Kidney (tissue), 14 donors: Measurements from ENCODE around the gene CES4A. TPM values are rescaled to one million over a fixed set of nuclear protein-coding genes. Genes with fewer than 3 reads are reported as not detected.
A peak's percentile ranks its signal among the peaks of the same experiment; 100 is the strongest.
"Not testable (repeated sequence)": the region's sequence is repeated elsewhere in the genome, so short reads cannot be mapped to it uniquely, and the experiment has no call there.

Experiments
- DNase-seq, 5 donors: peaks; one replicate each; pipeline ENCODE4 v3.0.0-alpha.2; 2013 to 2020
- FAIRE-seq: peaks from 2 replicates; lab custom pipeline; 2012; peaks lifted over from hg19 to GRCh38; lab: Jason Lieb, UNC
- H3K27ac ChIP-seq, 2 donors: one replicate each; pipeline ENCODE4 v1.7.0; 2013; ENCODE audit warnings: low read depth in 2 of 2, low read length in 2 of 2, inconsistent platforms in 1 of 2
- H3K27me3 ChIP-seq: one replicate; pipeline ENCODE4 v1.7.1; 2013; ENCODE audit warnings: low read length, inconsistent platforms; ENCODE audit not compliant: control insufficient read depth, insufficient read depth
- H3K36me3 ChIP-seq, 3 donors: one replicate each; pipeline versions ENCODE4 v1.7.0 to v1.7.1; 2013; ENCODE audit warnings: low read length in 3 of 3, control low read depth in 1 of 3, inconsistent platforms in 1 of 3; ENCODE audit not compliant: insufficient read depth in 3 of 3, control insufficient read depth in 2 of 3
- H3K4me1 ChIP-seq, 3 donors: one replicate each; pipeline versions ENCODE4 v1.7.0 to v1.7.1; 2013; ENCODE audit warnings: low read length in 3 of 3, inconsistent platforms in 1 of 3, low read depth in 1 of 3; ENCODE audit not compliant: control insufficient read depth in 2 of 3, insufficient read depth in 2 of 3
- H3K4me3 ChIP-seq, 3 donors: one replicate each; pipeline versions ENCODE4 v1.7.0 to v1.8.1; 2013; ENCODE audit warnings: low read length in 3 of 3, control low read depth in 1 of 3, inconsistent platforms in 1 of 3
- H3K9ac ChIP-seq, 3 donors: one replicate each; pipeline versions ENCODE4 v1.7.0 to v1.7.1; 2013; ENCODE audit warnings: low read length in 3 of 3, control low read depth in 1 of 3, inconsistent platforms in 1 of 3
- H3K9me3 ChIP-seq, 3 donors: one replicate each; pipeline versions ENCODE4 v1.7.0 to v1.7.1; 2013; ENCODE audit warnings: low read length in 3 of 3, control low read depth in 1 of 3, inconsistent platforms in 1 of 3; ENCODE audit not compliant: control insufficient read depth in 2 of 3, insufficient read depth in 1 of 3
- CTCF ChIP-seq: IDR thresholded peaks from 3 replicates; pipeline ENCODE4 v1.5.1; 2012; ENCODE audit warnings: mild to moderate bottlenecking, moderate library complexity, borderline replicate concordance; ENCODE audit not compliant: insufficient read depth; ENCODE audit errors: extremely low read depth
- intact Hi-C: fragments of 100-400 bp; cut with DNase I; formaldehyde crosslinking; loops from one replicate; pipeline ENCODE4 v1.11.1; 2022
- polyA plus RNA-seq: library from polyadenylated mRNA; stranded (reverse); fragments of 350-450 nt; fragmentation: Illumina TruSeq; extraction: RNeasy Lipid Tissue Mini Kit (QIAGEN cat#74804); gene quantifications from one replicate; pipeline ENCODE4 v1.2.3, GENCODE V29; 2014; ENCODE audit warnings: low read depth, low replicate concordance; ENCODE audit not compliant: insufficient read depth
- total RNA-seq: library from RNA; stranded (reverse); fragmentation: NEBNext Ultra II Directional; extraction: Animal tissue kit (Norgen Biotek cat#: 25700); gene quantifications from one replicate; pipeline ENCODE4 v1.2.1, GENCODE V29; 2021
- donor health status: control.
- donor health status: control.
- donor health status: control.
- donor health status: control.
- donor health status: control.
- donor health status: DM: yes; HTN: yes; CAD: no.
- donor health status: Normal renal cell carcinoma (clear cell type).

Gene CES4A
- total and polyA plus RNA-seq, 2 donors from 2014 or later, result 14.9 to 31.7 TPM

GRCh38 chr16:67039260-67040020 is 51.1 kb downstream of the CES4A start:
- H3K4me3 ChIP-seq, result no peak overlapping the region
- FAIRE-seq, result no peak
- H3K9me3 ChIP-seq, result no peaks in the 10 kb centered on the region
- intact Hi-C loops, result no loop called here
- H3K9ac ChIP-seq, result no peak overlapping the region
- peaks cover 0 to 5% (median 0%) of the 10 kb centered on the region in 3 donors for H3K4me1 ChIP-seq
- DNase-seq, result peak in 1 of 5 donors; percentile 8
- peaks cover 0 to 8% (median 4%) of the 10 kb centered on the region in 3 donors for H3K36me3 ChIP-seq
- no peak overlapping the region for H3K27ac ChIP-seq
- H3K27me3 ChIP-seq, result no peaks in the 10 kb centered on the region
- no peak for TF ChIP-seq CTCF

DNA sequence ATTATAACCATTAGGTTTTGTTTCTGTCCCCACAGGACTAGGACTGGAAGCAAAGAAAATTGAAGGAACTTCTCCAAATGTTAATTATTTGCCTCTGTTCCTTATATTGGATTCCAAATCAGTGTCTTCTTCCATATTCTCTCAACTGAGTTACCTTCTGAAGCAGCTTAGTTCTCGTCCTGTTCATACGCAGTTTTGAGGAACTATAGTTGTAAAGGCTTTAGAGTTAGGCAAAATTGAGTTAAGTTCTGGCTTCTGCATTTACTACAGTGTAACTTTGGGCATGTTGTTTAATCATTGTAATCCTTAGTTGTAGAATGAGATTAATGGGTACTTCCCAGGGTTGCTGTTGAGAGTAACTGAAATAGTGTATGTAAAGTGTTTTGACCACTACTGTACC is 51.8 kb downstream of the CES4A start:
- H3K27me3 ChIP-seq, result no peaks in the 10 kb centered on the region
- no peak for DNase-seq
- H3K4me3 ChIP-seq, result no peak overlapping the region
- no peaks in the 10 kb centered on the region for H3K9me3 ChIP-seq
- no peak overlapping the region for H3K27ac ChIP-seq
- peaks cover 0 to 5% (median 0%) of the 10 kb centered on the region in 3 donors for H3K4me1 ChIP-seq
- peaks cover 0 to 8% (median 4%) of the 10 kb centered on the region in 3 donors for H3K36me3 ChIP-seq
- no peak overlapping the region for H3K9ac ChIP-seq
- intact Hi-C loops, result no loop called here
- FAIRE-seq, result no peak
- no peak for TF ChIP-seq CTCF

GRCh38 chr16:67040906-67041305 is 52.5 kb downstream of the CES4A start:
- Histone ChIP-seq H3K9me3 (no peaks in the 10 kb centered on the region), H3K4me3 (no peak overlapping the region), H3K36me3 (peaks cover 0 to 8% (median 4%) of the 10 kb centered on the region in 3 donors), H3K9ac (no peak overlapping the region), H3K27me3 (no peaks in the 10 kb centered on the region), H3K27ac (no peak overlapping the region), H3K4me1 (no peaks in the 10 kb centered on the region)
- no peak for DNase-seq
- intact Hi-C loops, result no loop called here
- TF ChIP-seq CTCF, result no peak
- FAIRE-seq, result no peak

GRCh38 chr16:67041520-67041919 is 53.1 kb downstream of the CES4A start:
- peak in 1 of 5 donors; percentile 10 for DNase-seq
- intact Hi-C loops, H3K27ac ChIP-seq, H3K36me3 ChIP-seq, H3K4me3 ChIP-seq, H3K4me1 ChIP-seq, H3K27me3 ChIP-seq, H3K9me3 ChIP-seq, FAIRE-seq, H3K9ac ChIP-seq: not testable (repeated sequence)
